HEK293 (cell line): Measurements from ENCODE around the gene MAML3.

Experiments used
- MZF1 ChIP-seq: fragments of 450-650 bp; formaldehyde crosslinking; IDR thresholded peaks from 2 replicates; pipeline ENCODE4 v1.5.1; 2017; ENCODE audit warnings: missing biosample characterization, missing genetic modification characterization, borderline replicate concordance
- REPIN1 ChIP-seq: fragments of 450-650 bp; formaldehyde crosslinking; IDR thresholded peaks from 2 replicates; pipeline ENCODE4 v1.5.1; 2017; ENCODE audit warnings: missing biosample characterization, missing genetic modification characterization, low read depth
- YY1 ChIP-seq: fragments of 450-650 bp; formaldehyde crosslinking; IDR thresholded peaks from 2 replicates; pipeline ENCODE4 v1.5.1; 2018; ENCODE audit warnings: missing biosample characterization, missing genetic modification characterization
- ZFHX2 ChIP-seq: fragments of 450-650 bp; formaldehyde crosslinking; conservative IDR thresholded peaks from 2 replicates; pipeline ENCODE4 v1.5.1; 2016; ENCODE audit warnings: missing biosample characterization, missing genetic modification characterization
- ZNF132 ChIP-seq: fragments of 450-650 bp; formaldehyde crosslinking; IDR thresholded peaks from 2 replicates; pipeline ENCODE4 v1.5.1; 2017; ENCODE audit warnings: missing biosample characterization, missing genetic modification characterization, borderline replicate concordance
- ZNF654 ChIP-seq: fragments of 450-650 bp; formaldehyde crosslinking; IDR thresholded peaks from 2 replicates; pipeline ENCODE4 v1.5.1; 2016; ENCODE audit warnings: low read depth, missing biosample characterization, missing genetic modification characterization
- ZNF830 ChIP-seq: fragments of 450-650 bp; IDR thresholded peaks from 2 replicates; pipeline ENCODE4 v1.5.0; 2018; ENCODE audit warnings: missing biosample characterization, missing genetic modification characterization, low read depth, mild to moderate bottlenecking, moderate library complexity
- TF ChIP-seq, protein P1 (sequence below): fragments of 450-650 bp; formaldehyde crosslinking; IDR thresholded peaks from 2 replicates; pipeline ENCODE4 v1.5.1; 2016; ENCODE audit warnings: missing biosample characterization, missing genetic modification characterization, low read depth
- TF ChIP-seq, protein P2 (sequence below): fragments of 450-650 bp; formaldehyde crosslinking; IDR thresholded peaks from 2 replicates; pipeline ENCODE4 v1.5.1; 2016; ENCODE audit warnings: missing biosample characterization, missing genetic modification characterization

DNA sequence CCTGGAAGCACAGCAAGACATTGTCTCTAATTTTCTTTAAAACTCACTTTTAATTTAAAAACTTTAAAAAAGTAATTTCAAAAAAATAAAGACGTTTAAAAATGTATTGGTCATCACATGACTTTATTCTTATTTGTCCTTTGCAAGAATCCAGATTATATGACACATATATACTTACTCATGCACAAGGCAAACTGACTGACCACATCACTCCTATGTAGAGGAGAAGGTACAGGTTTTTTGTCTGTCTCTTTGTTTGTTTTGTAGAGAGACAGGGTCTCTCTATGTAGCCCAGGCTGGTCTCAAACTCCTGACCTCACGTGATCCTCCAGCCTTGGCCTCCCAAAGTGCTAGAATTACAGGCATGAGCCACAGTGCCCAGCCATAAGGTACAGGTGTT is 28.6 kb downstream of the MAML3 start:
- TF ChIP-seq, protein P1, sequence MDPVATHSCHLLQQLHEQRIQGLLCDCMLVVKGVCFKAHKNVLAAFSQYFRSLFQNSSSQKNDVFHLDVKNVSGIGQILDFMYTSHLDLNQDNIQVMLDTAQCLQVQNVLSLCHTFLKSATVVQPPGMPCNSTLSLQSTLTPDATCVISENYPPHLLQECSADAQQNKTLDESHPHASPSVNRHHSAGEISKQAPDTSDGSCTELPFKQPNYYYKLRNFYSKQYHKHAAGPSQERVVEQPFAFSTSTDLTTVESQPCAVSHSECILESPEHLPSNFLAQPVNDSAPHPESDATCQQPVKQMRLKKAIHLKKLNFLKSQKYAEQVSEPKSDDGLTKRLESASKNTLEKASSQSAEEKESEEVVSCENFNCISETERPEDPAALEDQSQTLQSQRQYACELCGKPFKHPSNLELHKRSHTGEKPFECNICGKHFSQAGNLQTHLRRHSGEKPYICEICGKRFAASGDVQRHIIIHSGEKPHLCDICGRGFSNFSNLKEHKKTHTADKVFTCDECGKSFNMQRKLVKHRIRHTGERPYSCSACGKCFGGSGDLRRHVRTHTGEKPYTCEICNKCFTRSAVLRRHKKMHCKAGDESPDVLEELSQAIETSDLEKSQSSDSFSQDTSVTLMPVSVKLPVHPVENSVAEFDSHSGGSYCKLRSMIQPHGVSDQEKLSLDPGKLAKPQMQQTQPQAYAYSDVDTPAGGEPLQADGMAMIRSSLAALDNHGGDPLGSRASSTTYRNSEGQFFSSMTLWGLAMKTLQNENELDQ = no peak
- no peak for TF ChIP-seq YY1 (tag by site-specific recombination)
- TF ChIP-seq MZF1 (tag by site-specific recombination) = no peak
- TF ChIP-seq ZNF654 (tag by site-specific recombination) = no peak
- TF ChIP-seq, protein P2, sequence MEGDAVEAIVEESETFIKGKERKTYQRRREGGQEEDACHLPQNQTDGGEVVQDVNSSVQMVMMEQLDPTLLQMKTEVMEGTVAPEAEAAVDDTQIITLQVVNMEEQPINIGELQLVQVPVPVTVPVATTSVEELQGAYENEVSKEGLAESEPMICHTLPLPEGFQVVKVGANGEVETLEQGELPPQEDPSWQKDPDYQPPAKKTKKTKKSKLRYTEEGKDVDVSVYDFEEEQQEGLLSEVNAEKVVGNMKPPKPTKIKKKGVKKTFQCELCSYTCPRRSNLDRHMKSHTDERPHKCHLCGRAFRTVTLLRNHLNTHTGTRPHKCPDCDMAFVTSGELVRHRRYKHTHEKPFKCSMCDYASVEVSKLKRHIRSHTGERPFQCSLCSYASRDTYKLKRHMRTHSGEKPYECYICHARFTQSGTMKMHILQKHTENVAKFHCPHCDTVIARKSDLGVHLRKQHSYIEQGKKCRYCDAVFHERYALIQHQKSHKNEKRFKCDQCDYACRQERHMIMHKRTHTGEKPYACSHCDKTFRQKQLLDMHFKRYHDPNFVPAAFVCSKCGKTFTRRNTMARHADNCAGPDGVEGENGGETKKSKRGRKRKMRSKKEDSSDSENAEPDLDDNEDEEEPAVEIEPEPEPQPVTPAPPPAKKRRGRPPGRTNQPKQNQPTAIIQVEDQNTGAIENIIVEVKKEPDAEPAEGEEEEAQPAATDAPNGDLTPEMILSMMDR (tag by site-specific recombination) = no peak
- no peak for TF ChIP-seq ZNF132
- no peak for TF ChIP-seq ZNF830
- TF ChIP-seq ZFHX2 (tag by site-specific recombination) = no peak
- no peak for TF ChIP-seq REPIN1
